GM12878 (cell line): Measurements from ENCODE around the gene C16orf96. TPM values are rescaled to one million over a fixed set of nuclear protein-coding genes. Genes with fewer than 3 reads are reported as not detected.
A peak's percentile ranks its signal among the peaks of the same experiment; 100 is the strongest.

Source experiments
- ATAC-seq: fragments of 200-7000 bp; cut with Tn5 transposase; 3 replicates; pipeline ENCODE4 v1.9.1; 2020; ENCODE audit warnings: mild to moderate bottlenecking, moderate library complexity
- BruUV-seq: library from RNA; stranded (reverse); fragments of 400-500 nt; replicated peaks from 2 replicates; lab custom pipeline; 2021; lab: Mats Ljungman, UMichigan
- CTCF ChIA-PET: fragments of 300-600 bp; sonication (Branson Sonifier 250); formaldehyde crosslinking; extraction: SDS; loops from one replicate; lab custom pipeline; 2021; ENCODE audit warnings: inconsistent platforms; lab: Yijun Ruan, JAX
- POLR2A ChIA-PET: fragments of 350-600 bp; formaldehyde crosslinking; extraction: SDS; loops from one replicate; lab custom pipeline; 2021; ENCODE audit warnings: inconsistent platforms; lab: Charles Lee
- RAD21 ChIA-PET: fragments of 300-600 bp; sonication (Branson Sonifier 250); formaldehyde crosslinking; loops from one replicate; lab custom pipeline; 2023; ENCODE audit warnings: antibody characterized with exemption; ENCODE audit not compliant: unreplicated experiment; lab: Charles Lee
- SMC1A ChIA-PET: fragments of 300-600 bp; sonication (Branson Sonifier 250); formaldehyde crosslinking; loops from one replicate; lab custom pipeline; 2023; ENCODE audit not compliant: unreplicated experiment, uncharacterized antibody; lab: Charles Lee
- DNase-seq: peaks from one replicate; pipeline ENCODE4 v3.0.0-alpha.2; 2011; ENCODE audit warnings: low read depth, low spot score
- FAIRE-seq: peaks from 3 replicates; lab custom pipeline; 2011; peaks lifted over from hg19 to GRCh38; lab: Jason Lieb, UNC
- H2AFZ ChIP-seq: 2 replicates; pipeline ENCODE4 v1.6.0; 2011; ENCODE audit warnings: low read depth, low read length, control low read depth; ENCODE audit not compliant: control insufficient read depth
- H3K27ac ChIP-seq: 2 replicates; pipeline ENCODE4 v1.5.1; 2011; ENCODE audit warnings: control low read depth; ENCODE audit not compliant: control insufficient read depth, insufficient read depth
- H3K27me3 ChIP-seq, 2 experiments: replicated peaks in 1 of 2; 2 replicates each; pipeline versions ENCODE4 v1.6.0 to v1.6.1; 2011; ENCODE audit warnings: low read length in 1 of 2; ENCODE audit not compliant: control insufficient read depth in 2 of 2, insufficient read depth in 2 of 2
- H3K36me3 ChIP-seq, 2 experiments: 2 replicates each; pipeline ENCODE4 v1.5.1; 2011; ENCODE audit warnings: low read length in 1 of 2; ENCODE audit not compliant: control insufficient read depth in 2 of 2, insufficient read depth in 2 of 2
- H3K4me1 ChIP-seq: 2 replicates; pipeline ENCODE4 v1.6.1; 2011; ENCODE audit warnings: mild to moderate bottlenecking, low read length, moderate library complexity, mixed read lengths; ENCODE audit not compliant: control insufficient read depth, insufficient read depth
- H3K4me2 ChIP-seq: 2 replicates; pipeline ENCODE4 v1.6.0; 2011; ENCODE audit warnings: control low read depth; ENCODE audit not compliant: control insufficient read depth, insufficient read depth
- H3K4me3 ChIP-seq: fragments of 200-600 bp; sonication (generic); 2 replicates; pipeline ENCODE4 v1.5.1; 2016
- H3K79me2 ChIP-seq: 2 replicates; pipeline ENCODE4 v1.6.0; 2011; ENCODE audit warnings: low read length; ENCODE audit not compliant: control insufficient read depth, insufficient read depth
- H3K9ac ChIP-seq: 2 replicates; pipeline ENCODE4 v1.8.0; 2011; ENCODE audit warnings: low read length, control low read depth, mixed read lengths; ENCODE audit not compliant: control insufficient read depth, insufficient read depth
- H3K9me3 ChIP-seq: replicated peaks from 3 replicates; pipeline ENCODE4 v1.5.1; 2011; ENCODE audit warnings: mild to moderate bottlenecking, low read length; ENCODE audit not compliant: control insufficient read depth, insufficient read depth
- H4K20me1 ChIP-seq: 2 replicates; pipeline ENCODE4 v1.6.0; 2011; ENCODE audit not compliant: control insufficient read depth, insufficient read depth
- BHLHE40 ChIP-seq, 2 experiments: fragments of 450-650 bp in 1 of 2; IDR thresholded peaks; 2 replicates each; pipeline ENCODE4 v1.6.1; 2011 to 2017; ENCODE audit warnings: low read depth in 2 of 2, borderline replicate concordance in 1 of 2, improper control_type of control experiment in 1 of 2, low read length in 1 of 2, mild to moderate bottlenecking in 1 of 2
- DPF2 ChIP-seq: fragments of 450-650 bp; IDR thresholded peaks from 2 replicates; pipeline ENCODE4 v1.6.1; 2017; ENCODE audit warnings: mild to moderate bottlenecking
- NRF1 ChIP-seq: conservative IDR thresholded peaks from 2 replicates; pipeline ENCODE4 v1.6.1; 2011; ENCODE audit warnings: mild to moderate bottlenecking, low read depth, low read length, improper control_type of control experiment
- POLR2AphosphoS5 ChIP-seq: IDR thresholded peaks from 2 replicates; pipeline ENCODE4 v1.6.1; 2011; ENCODE audit warnings: mild to moderate bottlenecking, low read length, inconsistent platforms
- ZNF24 ChIP-seq: fragments of 450-650 bp; IDR thresholded peaks from 2 replicates; pipeline ENCODE4 v1.6.1; 2017; ENCODE audit warnings: antibody characterized with exemption, mild to moderate bottlenecking
- ZSCAN29 ChIP-seq: fragments of 450-650 bp; IDR thresholded peaks from 2 replicates; pipeline ENCODE4 v1.6.1; 2017; ENCODE audit warnings: mild to moderate bottlenecking, moderate library complexity
- WGBS: methylation state at CpG from one replicate; pipeline ENCODE4 v1.1.6; 2016; ENCODE audit warnings: low lambda C conversion rate; ENCODE audit not compliant: insufficient replicate concordance, insufficient coverage; ENCODE audit errors: missing lambda C conversion rate; 5-methylcytosine and 5-hydroxymethylcytosine counted together
- in situ Hi-C: fragments of 300-500 bp; cut with MboI; formaldehyde crosslinking; loops from 9 replicates; pipeline ENCODE4 v1.14.3; 2018; ENCODE audit warnings: mixed read lengths
- intact Hi-C: fragments of 100-400 bp; cut with micrococcal nuclease; formaldehyde crosslinking; loops from one replicate; pipeline ENCODE4 v1.14.2; 2022; ENCODE audit not compliant: unreplicated experiment
- polyA plus RNA-seq, 11 experiments: library from polyadenylated mRNA; depleted of rRNA in 4 of 11; unstranded in 6 of 11; stranded (reverse) in 5 of 11; fragments of >200 nt; fragmentation: Nextera tagmentation in 4 of 11; fragmentation: Illumina TruSeq in 1 of 11; extraction: Ambion mirVana in 4 of 11; extraction: Trizol in 1 of 11; gene quantifications; 1 replicate in 1 of 11; 2 replicates in 10 of 11; pipeline versions ENCODE4 v1.2.1 to v1.2.3, GENCODE V29; 2011 to 2016; ENCODE audit warnings: inconsistent platforms in 2 of 11, missing spikeins in 2 of 11, low read depth in 1 of 11
- total RNA-seq, 4 experiments: library from RNA; depleted of rRNA in 3 of 4; stranded (reverse); fragments of >200 nt in 3 of 4; fragmentation: Illumina TruSeq in 1 of 4; extraction: Trizol in 1 of 4; gene quantifications; 2 replicates each; pipeline versions ENCODE4 v1.2.1 to v1.2.3, GENCODE V29; 2013 to 2021
- TF ChIP-seq, protein P1 (sequence below): fragments of 450-650 bp; IDR thresholded peaks from 2 replicates; pipeline ENCODE4 v1.6.1; 2014; ENCODE audit warnings: mild to moderate bottlenecking
- TF ChIP-seq, protein P2 (sequence below): fragments of 450-650 bp; IDR thresholded peaks from 2 replicates; pipeline ENCODE4 v1.6.1; 2017; ENCODE audit warnings: mild to moderate bottlenecking
- TF ChIP-seq, protein P3 (sequence below): fragments of 450-650 bp; IDR thresholded peaks from 2 replicates; pipeline ENCODE4 v1.6.1; 2016; ENCODE audit warnings: mild to moderate bottlenecking

The C16orf96 gene
- total and polyA plus RNA-seq, 10 of the 15 experiments (the other 5 are each of a cell fraction or from before 2014, with no cell fraction given) = 0.01 to 0.08 (median 0.01) TPM; not detected in 7

DNA sequence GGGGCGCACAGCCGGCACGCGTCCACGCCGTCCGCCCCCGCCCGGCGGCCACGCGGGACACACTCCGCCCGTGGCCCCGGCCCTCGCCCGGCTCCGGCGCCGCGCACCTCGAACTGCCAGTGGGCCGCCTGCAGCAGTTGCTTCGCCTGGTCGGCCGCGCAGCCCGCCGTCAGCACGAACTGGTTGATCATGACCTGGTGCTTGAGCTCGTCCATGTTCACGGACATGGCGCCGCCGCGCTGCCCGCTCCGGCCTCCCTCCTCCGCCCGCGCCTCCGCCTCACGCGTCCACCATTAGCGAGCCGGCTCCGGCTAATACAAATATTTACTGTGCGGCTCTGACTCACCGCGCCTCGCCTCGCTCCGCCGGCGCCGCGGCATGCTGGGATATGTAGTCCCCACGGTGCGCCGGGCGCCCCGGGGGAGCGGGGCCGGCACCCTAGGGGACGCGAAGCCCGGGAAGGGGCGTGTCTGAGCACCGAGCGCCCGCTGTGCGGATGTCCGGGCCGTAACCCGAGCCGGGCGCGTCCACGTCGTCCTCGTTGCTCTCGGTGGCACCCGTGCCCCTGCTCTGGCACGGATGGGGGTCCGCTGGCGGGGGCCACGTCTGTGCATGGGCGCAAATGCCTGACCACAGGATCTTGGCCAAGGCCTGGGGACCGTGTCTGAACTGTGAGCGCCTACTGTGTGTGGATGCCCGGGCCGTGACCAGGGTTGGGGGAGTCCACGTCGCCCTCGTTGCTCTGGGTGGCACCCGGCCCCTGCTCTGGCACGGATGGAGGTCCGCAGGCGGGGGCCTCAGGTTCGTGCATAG is 58.6 kb downstream of the C16orf96 start, which contains the start of gene UBALD1 (continued):
- TF ChIP-seq ZSCAN29 = peak; percentile 71
- TF ChIP-seq BHLHE40 (IDR thresholded peaks at IDR 0.05; ENCODE audit: borderline replicate concordance in 1 of 2, low read depth in 2 of 2, low read length in 1 of 2) = peak in 1 of 2 experiments; percentile 75; a peak in 1 of 4 replicates
- TF ChIP-seq, protein P1, sequence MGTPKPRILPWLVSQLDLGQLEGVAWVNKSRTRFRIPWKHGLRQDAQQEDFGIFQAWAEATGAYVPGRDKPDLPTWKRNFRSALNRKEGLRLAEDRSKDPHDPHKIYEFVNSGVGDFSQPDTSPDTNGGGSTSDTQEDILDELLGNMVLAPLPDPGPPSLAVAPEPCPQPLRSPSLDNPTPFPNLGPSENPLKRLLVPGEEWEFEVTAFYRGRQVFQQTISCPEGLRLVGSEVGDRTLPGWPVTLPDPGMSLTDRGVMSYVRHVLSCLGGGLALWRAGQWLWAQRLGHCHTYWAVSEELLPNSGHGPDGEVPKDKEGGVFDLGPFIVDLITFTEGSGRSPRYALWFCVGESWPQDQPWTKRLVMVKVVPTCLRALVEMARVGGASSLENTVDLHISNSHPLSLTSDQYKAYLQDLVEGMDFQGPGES = peak; percentile 17; the same call in 1 of the 2 replicates

DNA sequence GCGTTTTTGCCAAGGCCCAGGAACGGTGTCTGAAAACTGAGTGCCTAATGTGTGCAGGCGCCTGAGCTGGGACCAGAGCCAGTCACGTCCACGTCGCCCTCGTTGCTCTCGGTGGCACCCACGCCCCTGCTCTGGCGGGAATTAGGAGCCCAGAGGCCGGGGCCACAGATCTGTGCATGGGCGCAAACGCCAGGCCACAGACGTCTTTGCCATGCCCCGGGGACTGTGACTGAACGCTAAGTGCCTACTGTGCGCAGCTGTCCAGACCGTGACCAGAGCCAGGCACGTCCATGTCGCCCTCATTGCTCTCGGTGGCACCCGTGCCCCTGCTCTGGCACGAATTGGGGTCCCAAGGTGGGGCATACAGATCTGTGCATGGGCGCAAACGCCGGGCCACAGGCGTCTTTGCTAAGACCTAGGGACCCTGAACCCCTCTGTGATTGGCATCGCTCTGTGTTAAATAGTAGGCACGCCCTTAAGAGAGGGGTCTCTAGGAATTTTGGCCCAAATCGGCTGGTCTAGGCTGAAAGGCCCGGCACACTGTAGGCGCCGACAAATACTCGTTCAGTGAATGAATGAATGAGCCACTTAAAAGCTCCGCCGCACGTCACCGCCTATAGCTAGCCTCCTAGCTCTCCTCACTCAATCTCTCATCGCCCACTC is 59.4 kb downstream of the C16orf96 start:
- ChIA-PET SMC1A (interaction anchor here (1.0 to 2.6 kb wide), 4 partner anchors 10 to 110 kb away, joined by 3 to 15 read pairs (median 4); partner anchors contain the start of gene MGRN1), CTCF (interaction anchor here (1.2 to 2.2 kb wide), 5 partner anchors 9 to 110 kb away, joined by 4 to 32 read pairs (median 7); partner anchors contain the start of gene MGRN1)
- H3K27ac ChIP-seq = peak overlapping the region; percentile 88
- no peak for FAIRE-seq
- WGBS = 60% methylated on average over 39 of the region's 39 CpGs
- TF ChIP-seq, protein P2, sequence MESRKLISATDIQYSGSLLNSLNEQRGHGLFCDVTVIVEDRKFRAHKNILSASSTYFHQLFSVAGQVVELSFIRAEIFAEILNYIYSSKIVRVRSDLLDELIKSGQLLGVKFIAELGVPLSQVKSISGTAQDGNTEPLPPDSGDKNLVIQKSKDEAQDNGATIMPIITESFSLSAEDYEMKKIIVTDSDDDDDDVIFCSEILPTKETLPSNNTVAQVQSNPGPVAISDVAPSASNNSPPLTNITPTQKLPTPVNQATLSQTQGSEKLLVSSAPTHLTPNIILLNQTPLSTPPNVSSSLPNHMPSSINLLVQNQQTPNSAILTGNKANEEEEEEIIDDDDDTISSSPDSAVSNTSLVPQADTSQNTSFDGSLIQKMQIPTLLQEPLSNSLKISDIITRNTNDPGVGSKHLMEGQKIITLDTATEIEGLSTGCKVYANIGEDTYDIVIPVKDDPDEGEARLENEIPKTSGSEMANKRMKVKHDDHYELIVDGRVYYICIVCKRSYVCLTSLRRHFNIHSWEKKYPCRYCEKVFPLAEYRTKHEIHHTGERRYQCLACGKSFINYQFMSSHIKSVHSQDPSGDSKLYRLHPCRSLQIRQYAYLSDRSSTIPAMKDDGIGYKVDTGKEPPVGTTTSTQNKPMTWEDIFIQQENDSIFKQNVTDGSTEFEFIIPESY = 0 out of 2 replicates have a peak, but pooled peaks have one; percentile 14
- TF ChIP-seq, protein P3, sequence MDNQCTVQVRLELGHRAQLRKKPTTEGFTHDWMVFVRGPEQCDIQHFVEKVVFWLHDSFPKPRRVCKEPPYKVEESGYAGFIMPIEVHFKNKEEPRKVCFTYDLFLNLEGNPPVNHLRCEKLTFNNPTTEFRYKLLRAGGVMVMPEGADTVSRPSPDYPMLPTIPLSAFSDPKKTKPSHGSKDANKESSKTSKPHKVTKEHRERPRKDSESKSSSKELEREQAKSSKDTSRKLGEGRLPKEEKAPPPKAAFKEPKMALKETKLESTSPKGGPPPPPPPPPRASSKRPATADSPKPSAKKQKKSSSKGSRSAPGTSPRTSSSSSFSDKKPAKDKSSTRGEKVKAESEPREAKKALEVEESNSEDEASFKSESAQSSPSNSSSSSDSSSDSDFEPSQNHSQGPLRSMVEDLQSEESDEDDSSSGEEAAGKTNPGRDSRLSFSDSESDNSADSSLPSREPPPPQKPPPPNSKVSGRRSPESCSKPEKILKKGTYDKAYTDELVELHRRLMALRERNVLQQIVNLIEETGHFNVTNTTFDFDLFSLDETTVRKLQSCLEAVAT = peak; percentile 91
- TF ChIP-seq ZNF24 = peak; percentile 94
- TF ChIP-seq POLR2AphosphoS5 = 0 out of 2 replicates have a peak, but pooled peaks have one; percentile 22
- no peak for TF ChIP-seq NRF1
- TF ChIP-seq DPF2 = peak; percentile 41; the same call in 1 of the 2 replicates
- TF ChIP-seq, all 136 proteins: peak for 5
- H3K4me3 ChIP-seq = peak overlapping the region; percentile 72; the same call in 1 of the 2 replicates
- ATAC-seq (no peak), DNase-seq (no peak)
- peak overlapping the region; percentile 80 for H3K9ac ChIP-seq
- no peaks in the 10 kb centered on the region for H3K9me3 ChIP-seq
- H3K27me3 ChIP-seq = no peaks in the 10 kb centered on the region
- peak overlapping the region; percentile 93 for H3K4me2 ChIP-seq
- H3K79me2 ChIP-seq = peaks cover 31% of the 10 kb centered on the region
- intact Hi-C loops (loop anchor here (10.0 kb wide), 3 partner anchors 101 to 191 kb away; partner anchors contain the start of genes DNAJA3 and ROGDI), in situ Hi-C loops (loop anchor here (10.0 kb wide), 1 partner anchor 339 kb away; the partner anchor contains the start of gene SEC14L5)
- BruUV-seq = no TSS peak
- H4K20me1 ChIP-seq = no peaks in the 10 kb centered on the region
- peaks cover 20% of the 10 kb centered on the region for H3K4me1 ChIP-seq
- no peaks in the 10 kb centered on the region for H3K36me3 ChIP-seq
- peak overlapping the region; percentile 98 for H2AFZ ChIP-seq
- ChIA-PET RAD21 (interaction anchor here (1.2 to 2.3 kb wide), 8 partner anchors 10 to 140 kb away, joined by 3 to 24 read pairs (median 7); partner anchors contain the start of genes ANKS3, DNAAF8, HMOX2 and MGRN1), POLR2A (interaction anchor here (1.0 to 2.3 kb wide), 10 partner anchors 9 to 202 kb away, joined by 3 to 25 read pairs (median 5); partner anchors contain the start of genes ANKS3, CDIP1, CORO7 and DNAAF8)
